Calu3 (cell line): ENCODE results near the gene MACF1. TPM values are rescaled to one million over a fixed set of nuclear protein-coding genes. Genes with fewer than 3 reads are reported as not detected.

Experiments used
- BruUV-seq: library from RNA; stranded (reverse); fragments of 400-500 nt; replicated peaks from 2 replicates; lab custom pipeline; 2021; lab: Mats Ljungman, UMichigan
- CTCF ChIA-PET: fragments of 300-600 bp; sonication (Branson Sonifier 250); formaldehyde crosslinking; loops from one replicate; lab custom pipeline; 2022; ENCODE audit warnings: antibody characterized with exemption; lab: Charles Lee
- DNase-seq: peaks from one replicate; pipeline ENCODE4 v3.0.0; 2022
- H3K27ac Mint-ChIP-seq: one replicate; pipeline ENCODE4 v1.8.0; 2022; ENCODE audit warnings: mixed read lengths; ENCODE audit not compliant: unreplicated experiment
- H3K27me3 Mint-ChIP-seq: one replicate; pipeline ENCODE4 v1.8.0; 2022; ENCODE audit warnings: mixed read lengths; ENCODE audit not compliant: unreplicated experiment
- H3K36me3 Mint-ChIP-seq: one replicate; pipeline ENCODE4 v1.8.0; 2022; ENCODE audit warnings: mild to moderate bottlenecking, moderate library complexity, mixed read lengths; ENCODE audit not compliant: insufficient read depth, unreplicated experiment
- H3K4me1 Mint-ChIP-seq: one replicate; pipeline ENCODE4 v1.8.0; 2022; ENCODE audit warnings: mild to moderate bottlenecking, low read depth, mixed read lengths; ENCODE audit not compliant: unreplicated experiment
- H3K4me3 Mint-ChIP-seq: one replicate; pipeline ENCODE4 v1.8.0; 2022; ENCODE audit warnings: mild to moderate bottlenecking, low read depth, moderate library complexity, mixed read lengths; ENCODE audit not compliant: unreplicated experiment
- H3K9me3 Mint-ChIP-seq: one replicate; pipeline ENCODE4 v1.8.0; 2022; ENCODE audit warnings: low read depth, mixed read lengths; ENCODE audit not compliant: unreplicated experiment
- intact Hi-C: fragments of 100-400 bp; cut with micrococcal nuclease; formaldehyde crosslinking; loops from one replicate; pipeline ENCODE4 v1.10.0; 2022; ENCODE audit not compliant: unreplicated experiment
- total RNA-seq: library from RNA; stranded (reverse); gene quantifications from 2 replicates; pipeline ENCODE4 v1.2.3, GENCODE V29; 2022
- TF ChIP-seq, protein P1 (sequence below): fragments of 200-600 bp; IDR thresholded peaks from one replicate; pipeline ENCODE4 v1.8.0; 2022; ENCODE audit warnings: antibody characterized with exemption; ENCODE audit not compliant: unreplicated experiment

MACF1 gene
- total RNA-seq, 1 experiment from 2014 or later: 705 TPM

DNA sequence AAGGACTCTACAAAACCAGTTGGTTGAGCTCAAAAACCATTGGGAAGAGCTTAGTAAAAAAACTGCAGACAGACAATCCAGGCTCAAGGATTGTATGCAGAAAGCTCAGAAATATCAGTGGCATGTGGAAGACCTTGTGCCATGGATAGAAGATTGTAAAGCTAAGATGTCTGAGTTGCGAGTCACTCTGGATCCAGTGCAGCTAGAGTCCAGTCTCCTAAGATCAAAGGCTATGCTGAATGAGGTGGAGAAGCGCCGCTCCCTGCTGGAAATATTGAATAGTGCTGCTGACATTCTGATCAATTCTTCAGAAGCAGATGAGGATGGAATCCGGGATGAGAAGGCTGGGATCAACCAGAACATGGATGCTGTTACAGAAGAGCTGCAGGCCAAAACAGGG lies 183.0 kb downstream of the MACF1 start:
- CTCF ChIA-PET: interaction anchor here (0.8 to 3.6 kb wide), 5 partner anchors 9 to 289 kb away, joined by 3 to 27 read pairs (median 5); no protein-coding TSS in a partner anchor
- TF ChIP-seq, protein P1, sequence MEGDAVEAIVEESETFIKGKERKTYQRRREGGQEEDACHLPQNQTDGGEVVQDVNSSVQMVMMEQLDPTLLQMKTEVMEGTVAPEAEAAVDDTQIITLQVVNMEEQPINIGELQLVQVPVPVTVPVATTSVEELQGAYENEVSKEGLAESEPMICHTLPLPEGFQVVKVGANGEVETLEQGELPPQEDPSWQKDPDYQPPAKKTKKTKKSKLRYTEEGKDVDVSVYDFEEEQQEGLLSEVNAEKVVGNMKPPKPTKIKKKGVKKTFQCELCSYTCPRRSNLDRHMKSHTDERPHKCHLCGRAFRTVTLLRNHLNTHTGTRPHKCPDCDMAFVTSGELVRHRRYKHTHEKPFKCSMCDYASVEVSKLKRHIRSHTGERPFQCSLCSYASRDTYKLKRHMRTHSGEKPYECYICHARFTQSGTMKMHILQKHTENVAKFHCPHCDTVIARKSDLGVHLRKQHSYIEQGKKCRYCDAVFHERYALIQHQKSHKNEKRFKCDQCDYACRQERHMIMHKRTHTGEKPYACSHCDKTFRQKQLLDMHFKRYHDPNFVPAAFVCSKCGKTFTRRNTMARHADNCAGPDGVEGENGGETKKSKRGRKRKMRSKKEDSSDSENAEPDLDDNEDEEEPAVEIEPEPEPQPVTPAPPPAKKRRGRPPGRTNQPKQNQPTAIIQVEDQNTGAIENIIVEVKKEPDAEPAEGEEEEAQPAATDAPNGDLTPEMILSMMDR: peak; percentile 36
- H3K27ac Mint-ChIP-seq: peak overlapping the region; percentile 2
- peak; percentile 36 for DNase-seq
- H3K4me3 Mint-ChIP-seq: no peak overlapping the region
- intact Hi-C loops: no loop called here
- no TSS peak for BruUV-seq
- no peaks in the 10 kb centered on the region for H3K27me3 Mint-ChIP-seq
- H3K9me3 Mint-ChIP-seq: no peaks in the 10 kb centered on the region
- H3K4me1 Mint-ChIP-seq: peaks cover 30% of the 10 kb centered on the region
- peaks cover 39% of the 10 kb centered on the region for H3K36me3 Mint-ChIP-seq

- Mint-ChIP-seq H3K9me3 (no peaks in the 10 kb centered on the region), H3K4me1 (peaks cover 73% of the 10 kb centered on the region), H3K36me3 (peaks cover 56% of the 10 kb centered on the region), H3K27ac (peak overlapping the region; percentile 94), H3K4me3 (peak overlapping the region; percentile 50), H3K27me3 (no peaks in the 10 kb centered on the region)
- intact Hi-C loops: loop anchor here (10.0 kb wide), 1 partner anchor 1377 kb away; the partner anchor contains the start of gene UTP11
- DNase-seq: peak; percentile 57
- TF ChIP-seq, protein P1: no peak
- BruUV-seq: TSS peak; percentile 79
- CTCF ChIA-PET: interaction anchor here (0.6 to 1.7 kb wide), 5 partner anchors 13 to 215 kb away, joined by 4 to 12 read pairs (median 5); no protein-coding TSS in a partner anchor
Measured at GRCh38 chr1:39391691-39392679, 187.5 kb downstream of the MACF1 start.

DNA sequence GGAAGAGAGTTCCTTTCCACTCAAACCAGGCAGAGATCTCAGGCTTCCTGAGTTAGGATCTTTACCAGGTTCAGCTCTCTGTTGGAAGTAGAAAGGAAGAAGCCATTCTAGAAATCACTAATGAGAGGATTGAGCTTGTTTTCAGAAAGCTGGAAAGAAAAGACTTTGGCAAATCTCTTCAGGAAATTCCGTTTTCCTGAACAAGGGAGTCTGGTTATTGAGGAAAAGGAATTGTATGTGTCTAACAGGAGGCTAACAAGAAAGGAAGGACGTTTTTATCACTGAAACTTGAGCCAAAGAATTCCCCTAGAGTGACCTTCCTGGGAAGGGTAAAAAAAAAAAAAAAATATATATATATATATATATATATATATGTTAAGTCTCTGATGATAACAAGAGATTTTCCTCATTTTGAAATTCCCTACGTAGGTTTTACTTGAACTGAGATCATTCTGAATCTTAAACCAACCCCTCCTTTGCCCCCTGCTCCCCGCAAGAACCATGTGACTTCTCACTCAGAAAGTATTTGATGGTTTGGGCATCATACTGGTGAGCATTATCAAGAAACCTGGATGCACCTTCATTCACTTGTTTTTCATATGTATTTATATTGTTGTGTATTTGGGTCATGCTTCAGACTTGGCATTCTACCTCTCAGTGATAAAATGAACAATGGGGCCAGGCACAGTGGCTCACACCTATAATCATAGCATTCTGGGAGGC lies 188.5 kb downstream of the MACF1 start:
- no peaks in the 10 kb centered on the region for H3K27me3 Mint-ChIP-seq
- no peaks in the 10 kb centered on the region for H3K9me3 Mint-ChIP-seq
- DNase-seq: no peak
- TF ChIP-seq, protein P1: no peak
- H3K4me1 Mint-ChIP-seq: peaks cover 66% of the 10 kb centered on the region
- peaks cover 46% of the 10 kb centered on the region for H3K36me3 Mint-ChIP-seq
- peak overlapping the region; percentile 94 for H3K27ac Mint-ChIP-seq
- H3K4me3 Mint-ChIP-seq: peak overlapping the region; percentile 50
- intact Hi-C loops: loop anchor here (10.0 kb wide), 1 partner anchor 1378 kb away; the partner anchor contains the start of gene UTP11
- CTCF ChIA-PET: interaction anchor here (1.2 to 3.8 kb wide), 4 partner anchors 13 to 18 kb away, joined by 4 to 41 read pairs (median 8); no protein-coding TSS in a partner anchor
- BruUV-seq: no TSS peak

DNA sequence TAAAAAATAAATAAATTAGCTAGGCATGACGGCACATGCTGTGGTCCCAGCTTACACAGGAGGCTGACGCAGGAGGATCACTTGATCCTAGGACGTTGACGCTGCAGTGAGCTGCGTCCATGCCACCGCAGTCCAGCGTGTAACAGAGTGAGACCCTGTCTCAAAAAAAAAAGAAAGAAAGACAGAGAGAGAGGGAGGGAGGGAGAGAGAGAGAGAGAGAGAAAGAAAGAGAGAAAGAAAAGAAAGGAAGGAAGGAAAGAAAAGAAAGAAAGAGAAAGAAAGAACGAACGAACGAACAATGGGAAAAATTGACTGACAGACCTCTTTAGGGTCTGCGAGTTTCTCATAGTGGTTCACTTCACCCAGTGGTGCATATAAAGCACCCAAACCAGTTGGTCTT lies 189.2 kb downstream of the MACF1 start:
- TF ChIP-seq, protein P1: no peak
- DNase-seq: no peak
- H3K36me3 Mint-ChIP-seq: peaks cover 46% of the 10 kb centered on the region
- no TSS peak for BruUV-seq
- no peaks in the 10 kb centered on the region for H3K27me3 Mint-ChIP-seq
- intact Hi-C loops: loop anchor here (10.0 kb wide), 1 partner anchor 1379 kb away; the partner anchor contains the start of gene UTP11
- H3K4me1 Mint-ChIP-seq: peaks cover 69% of the 10 kb centered on the region
- peak overlapping the region; percentile 94 for H3K27ac Mint-ChIP-seq
- H3K4me3 Mint-ChIP-seq: peak overlapping the region; percentile 51
- H3K9me3 Mint-ChIP-seq: no peaks in the 10 kb centered on the region
- CTCF ChIA-PET: interaction anchor here (1.9 to 3.8 kb wide), 2 partner anchors 12 to 17 kb away, joined by 7 to 41 read pairs; no protein-coding TSS in a partner anchor
